HG02623 (cell line): ENCODE data around the gene SEPTIN10.
"Not testable (repeated sequence)": the region's sequence is repeated elsewhere in the genome, so short reads cannot be mapped to it uniquely, and the experiment has no call there.

Experiments
- ATAC-seq: cut with Tn5 transposase; IDR thresholded peaks from one replicate; pipeline ENCODE4 v1.9.1; 2021; ENCODE audit warnings: moderate library complexity; ENCODE audit not compliant: unreplicated experiment

Gene SEPTIN10

DNA sequence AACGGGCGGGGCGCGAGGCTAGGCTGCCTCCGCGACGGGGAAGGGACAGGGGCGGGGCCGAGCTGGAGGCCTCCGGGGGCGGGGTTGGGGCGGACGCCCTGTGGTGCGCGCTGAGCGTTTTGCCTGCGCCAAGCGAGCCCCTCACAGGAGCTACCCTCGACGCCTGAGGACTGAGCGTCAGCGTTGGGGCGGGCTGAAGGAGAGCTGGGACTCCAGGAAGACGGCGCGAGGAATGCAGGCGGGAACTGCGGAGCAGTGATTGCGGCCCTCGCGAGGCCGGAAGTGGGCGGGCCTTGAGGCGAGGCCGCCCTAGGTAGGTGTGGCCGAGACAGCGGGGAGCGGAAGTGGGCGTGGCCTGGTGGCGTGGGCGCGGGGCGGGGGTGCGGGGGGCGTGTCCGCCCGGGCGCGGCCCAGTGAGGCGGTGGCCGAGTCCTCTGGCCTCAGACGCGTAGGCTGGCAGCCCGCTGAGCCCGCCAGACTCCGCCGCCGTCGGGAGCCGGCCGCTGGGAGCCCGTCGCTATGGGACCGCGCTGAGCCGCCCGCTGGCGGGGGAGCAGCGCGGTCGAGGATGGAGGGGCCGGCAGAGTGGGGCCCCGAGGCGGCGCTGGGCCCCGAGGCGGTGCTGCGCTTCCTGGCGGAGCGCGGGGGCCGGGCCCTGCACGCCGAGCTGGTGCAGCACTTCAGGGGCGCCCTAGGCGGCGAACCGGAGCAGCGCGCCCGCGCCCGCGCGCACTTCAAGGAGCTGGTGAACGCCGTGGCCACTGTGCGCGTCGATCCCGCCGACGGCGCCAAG is at the start of gene SEPTIN10, which contains the start of gene SOWAHC:
Gene SEPTIN10, minus strand, starts transcription at position 45 of the 793 bp plus-strand sequence. CDS start 139 bp downstream, outside the sequence.
Gene SOWAHC, plus strand, starts transcription at position 443 of the 793 bp plus-strand sequence. Its CDS starts 126 bp downstream, at position 569.
- peak; percentile 65 for ATAC-seq

DNA sequence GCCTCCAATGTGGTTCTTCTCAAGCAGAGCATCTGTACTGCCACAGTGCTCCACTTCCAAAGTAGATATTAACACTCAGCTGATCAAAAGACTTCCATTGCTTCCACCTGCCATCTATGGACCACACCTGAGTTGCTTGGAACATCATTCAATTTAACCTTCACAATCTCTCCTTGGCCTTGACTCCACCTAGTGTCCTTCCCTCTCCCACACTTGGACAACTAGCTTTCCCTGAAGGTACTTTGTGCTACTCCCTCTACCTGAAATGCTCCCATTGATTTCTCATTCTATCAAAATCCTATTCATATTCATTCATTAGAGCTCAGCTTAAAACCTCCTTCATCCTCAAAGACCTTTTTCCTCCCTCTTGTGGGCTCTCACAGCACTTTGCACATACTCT is 49.1 kb upstream of the SEPTIN10 start:
- no peak for ATAC-seq

DNA sequence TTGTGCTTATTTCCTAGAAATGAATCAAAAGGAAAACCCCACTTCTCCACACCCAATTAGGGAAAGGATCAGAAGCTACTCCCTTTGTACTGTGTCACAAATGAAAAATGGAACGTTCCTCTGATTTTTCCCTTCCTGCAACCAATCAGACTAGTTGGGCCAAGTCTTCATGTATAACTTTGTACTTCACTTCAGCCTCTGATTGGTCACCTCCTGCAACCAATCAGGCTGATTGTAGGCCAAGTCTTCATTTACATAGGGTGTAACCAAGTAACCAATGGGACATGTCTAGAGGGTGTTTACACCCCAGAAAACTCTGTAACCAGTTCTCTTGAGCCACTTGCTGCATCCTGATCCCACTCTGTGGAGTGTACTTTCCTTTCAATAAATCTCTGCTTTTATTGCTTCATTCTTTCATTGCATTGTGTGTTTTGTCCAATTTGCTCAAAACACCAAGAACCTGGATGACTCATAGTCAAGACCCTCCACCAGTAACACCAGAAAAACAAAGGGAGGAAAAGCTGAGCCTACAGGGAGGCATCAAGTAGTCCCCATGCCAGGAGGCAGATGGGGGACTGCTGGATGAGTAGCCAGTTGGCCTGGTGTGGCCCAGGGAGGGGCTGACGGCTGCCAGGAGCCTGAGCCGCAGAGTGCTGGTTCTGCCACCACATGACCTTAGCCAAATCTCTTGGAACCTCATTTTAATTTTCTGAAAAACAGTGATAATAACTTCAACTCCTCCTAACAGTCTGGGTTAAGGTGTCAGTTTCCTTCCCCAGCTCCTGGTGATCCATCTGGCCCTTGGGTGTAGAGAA is 46.5 kb upstream of the SEPTIN10 start:
- no peak for ATAC-seq

DNA sequence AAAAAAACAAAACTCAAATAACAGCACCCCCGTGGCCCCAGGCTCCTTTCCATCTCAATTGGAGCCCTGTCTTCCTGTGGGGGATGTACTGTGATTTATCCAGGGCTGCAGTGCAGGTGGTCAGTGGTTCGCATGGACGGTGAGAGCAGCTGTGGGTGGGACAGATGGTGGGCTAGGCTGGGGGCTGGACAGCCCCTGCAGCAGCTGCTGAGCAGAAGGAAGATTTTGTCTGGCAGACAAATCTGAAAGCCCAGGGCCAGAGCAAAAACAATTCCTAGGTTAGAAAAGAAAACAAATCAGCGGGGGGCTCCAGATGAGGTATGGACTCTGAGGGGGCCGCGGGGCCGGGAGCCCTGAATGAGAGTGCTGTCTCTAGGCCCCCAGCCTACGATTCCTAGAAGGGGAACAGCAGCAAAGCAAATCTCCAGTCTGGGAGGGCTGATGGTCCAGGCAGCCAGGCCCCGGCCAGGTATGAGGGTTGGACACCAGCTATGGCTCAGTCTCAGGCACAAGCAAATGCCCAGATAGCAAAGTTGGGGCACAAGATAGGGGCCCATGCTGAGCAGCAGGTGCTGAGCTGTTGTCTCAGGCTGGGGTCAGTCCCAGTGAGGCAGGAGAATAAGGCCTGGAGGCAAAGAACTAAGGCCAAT is 45.8 kb upstream of the SEPTIN10 start:
- no peak for ATAC-seq

DNA sequence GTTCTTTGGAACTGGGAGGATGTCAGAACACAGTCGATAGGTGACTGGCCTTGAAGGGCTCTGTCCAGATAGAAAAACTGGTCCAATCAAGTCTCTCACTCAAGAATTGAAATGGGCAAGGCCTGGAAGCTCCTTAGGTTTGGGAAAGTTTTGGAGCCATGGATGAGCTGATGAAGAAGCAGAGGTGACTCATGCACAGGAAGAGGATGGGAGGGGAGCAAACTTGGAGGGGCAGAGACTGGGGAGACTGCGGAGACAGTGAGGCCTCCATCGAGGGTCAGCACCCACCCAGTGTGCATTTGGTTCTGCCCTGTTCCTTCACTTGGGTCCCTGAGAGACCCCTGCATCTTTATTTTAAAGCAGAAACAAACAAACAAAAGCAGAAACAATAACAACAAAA is 41.5 kb upstream of the SEPTIN10 start:
- no peak for ATAC-seq

DNA sequence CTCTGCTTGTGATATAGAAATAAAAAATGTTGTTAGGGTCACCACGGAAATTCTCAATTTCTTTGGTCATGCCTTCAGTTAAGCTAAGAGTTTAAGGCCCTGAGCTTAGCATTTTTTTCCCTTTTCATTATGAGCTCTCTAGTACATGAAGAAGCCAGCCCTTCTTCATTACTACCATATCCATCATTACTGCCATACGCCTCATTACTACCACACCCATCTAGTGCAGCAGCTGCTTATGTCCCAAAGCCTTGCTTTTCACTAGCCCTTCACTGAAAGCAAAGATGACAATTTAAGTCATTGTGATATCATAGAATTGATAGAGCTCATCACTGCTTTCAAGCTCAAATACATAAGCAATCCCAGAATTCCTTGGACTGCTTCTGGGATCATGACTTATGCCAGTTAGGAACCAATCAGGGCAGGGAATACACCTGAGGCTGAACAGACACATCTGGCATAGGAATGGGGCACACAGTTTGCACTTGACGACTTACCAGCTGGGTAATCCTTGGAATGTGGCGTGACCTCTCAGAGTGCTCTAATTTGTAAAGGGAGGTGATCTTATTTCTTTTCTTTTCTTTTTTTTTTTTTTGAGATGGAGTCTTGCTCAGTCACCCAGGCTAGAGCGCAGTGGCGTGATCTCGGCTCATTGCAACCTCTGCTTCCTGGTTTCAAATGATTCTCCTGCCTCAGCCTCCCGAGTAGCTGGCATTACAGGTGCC is 40.7 kb upstream of the SEPTIN10 start:
- ATAC-seq, result no peak

DNA sequence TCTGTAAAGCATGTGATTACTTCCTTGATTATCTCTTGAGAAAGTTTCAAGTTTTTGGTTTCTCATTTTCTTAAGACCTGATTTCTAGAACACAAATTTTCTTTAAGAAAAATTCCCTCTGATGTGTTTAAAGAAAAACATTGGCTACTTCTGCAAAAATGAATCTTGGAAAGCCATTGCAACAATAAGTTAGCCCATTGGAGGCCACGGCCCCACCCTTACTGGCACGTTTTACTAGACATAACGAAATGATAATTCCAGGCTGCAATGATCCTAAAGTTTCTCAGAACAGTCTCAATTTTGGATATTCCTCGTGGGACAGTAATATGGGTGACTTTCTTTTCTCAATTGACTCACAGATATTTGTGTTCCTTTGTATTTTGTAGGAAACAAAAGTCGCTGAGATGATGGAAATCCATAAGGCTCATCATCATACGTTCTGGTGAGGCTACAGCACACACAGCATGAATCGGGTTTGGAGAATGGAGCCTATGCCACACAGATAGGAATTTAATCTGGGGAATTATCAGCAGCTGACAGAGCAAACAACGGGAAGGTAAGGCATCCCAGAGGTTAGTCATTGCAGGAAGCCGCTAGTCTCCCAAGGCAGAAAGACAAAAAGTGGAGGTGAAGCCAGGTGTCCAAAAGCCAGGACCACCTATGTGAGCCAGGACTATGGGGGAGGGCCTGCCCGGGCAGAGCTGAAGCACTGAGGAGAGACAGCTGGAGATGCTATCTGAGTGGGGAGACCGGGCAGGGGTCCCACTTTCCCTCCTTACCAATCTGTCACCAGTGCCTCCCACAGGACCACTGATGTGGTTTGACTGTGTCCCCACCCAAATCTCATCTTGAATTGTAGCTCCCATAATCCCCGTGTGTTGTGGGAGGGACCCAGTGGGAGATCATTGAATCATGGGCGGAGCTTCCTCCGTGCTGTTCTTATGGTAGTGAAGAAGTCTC is 36.2 kb upstream of the SEPTIN10 start:
- ATAC-seq, result no peak

DNA sequence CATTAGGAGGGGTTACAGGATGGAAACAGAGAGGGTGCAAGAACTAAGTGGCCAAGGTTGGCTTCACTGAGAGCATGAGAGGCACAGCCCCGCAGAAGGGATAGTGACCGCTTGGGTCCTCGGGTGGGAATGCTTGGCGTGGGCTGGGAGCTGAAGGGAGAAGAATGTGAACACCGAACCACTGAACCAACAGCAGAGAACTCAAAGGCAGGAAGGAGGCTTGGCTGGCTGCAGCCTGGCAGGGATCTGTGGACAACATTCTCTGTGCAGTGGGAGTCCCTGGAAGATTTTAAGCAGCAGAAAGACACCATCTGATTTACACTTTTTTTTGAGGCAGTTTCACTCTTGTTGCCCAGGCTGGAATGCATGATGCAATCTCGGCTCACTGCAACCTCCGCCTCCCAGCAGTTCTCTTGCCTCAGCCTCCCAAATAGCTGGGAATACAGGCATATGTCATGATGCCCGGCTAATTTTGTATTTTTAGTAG is 34.3 kb upstream of the SEPTIN10 start:
- no peak for ATAC-seq

DNA sequence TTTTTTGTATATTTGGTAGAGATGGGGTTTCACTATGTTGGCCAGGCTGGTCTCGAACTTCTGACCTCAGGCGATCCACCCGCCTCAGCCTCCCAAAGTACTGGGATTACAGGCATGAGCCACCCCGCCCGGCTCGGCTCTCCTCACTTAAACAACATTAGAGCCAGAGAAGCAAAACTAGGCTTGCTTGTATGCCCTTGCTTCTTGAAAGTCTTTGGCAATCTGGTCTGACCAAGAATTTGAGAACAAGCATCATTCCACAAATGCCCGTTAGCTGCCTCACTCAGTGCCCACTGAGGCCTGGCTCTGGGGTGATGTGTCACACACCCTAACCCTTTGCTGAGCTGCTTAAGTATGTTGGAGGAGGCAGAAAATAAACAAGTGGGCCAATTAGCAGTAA is 33.9 kb upstream of the SEPTIN10 start:
- no peak for ATAC-seq

DNA sequence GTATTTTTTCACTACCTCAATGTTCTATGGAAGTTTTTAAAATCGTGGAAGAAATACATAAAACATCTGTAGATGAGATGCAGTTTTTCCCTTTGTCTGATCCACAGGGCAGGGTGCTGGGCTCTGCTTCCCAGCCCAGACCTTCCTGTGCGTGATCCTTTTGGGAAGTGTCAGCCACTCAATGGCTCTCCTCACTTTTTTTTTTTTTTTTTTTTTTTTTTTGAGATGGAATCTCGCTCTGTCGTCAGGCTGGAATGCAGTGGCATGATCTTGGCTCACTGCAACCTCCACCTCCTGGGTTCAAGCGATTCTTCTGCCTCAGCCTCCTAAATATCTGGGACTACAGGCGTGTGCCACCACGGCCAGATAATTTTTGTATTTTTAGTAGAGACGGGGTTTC is 33.2 kb upstream of the SEPTIN10 start:
- ATAC-seq, result no peak

DNA sequence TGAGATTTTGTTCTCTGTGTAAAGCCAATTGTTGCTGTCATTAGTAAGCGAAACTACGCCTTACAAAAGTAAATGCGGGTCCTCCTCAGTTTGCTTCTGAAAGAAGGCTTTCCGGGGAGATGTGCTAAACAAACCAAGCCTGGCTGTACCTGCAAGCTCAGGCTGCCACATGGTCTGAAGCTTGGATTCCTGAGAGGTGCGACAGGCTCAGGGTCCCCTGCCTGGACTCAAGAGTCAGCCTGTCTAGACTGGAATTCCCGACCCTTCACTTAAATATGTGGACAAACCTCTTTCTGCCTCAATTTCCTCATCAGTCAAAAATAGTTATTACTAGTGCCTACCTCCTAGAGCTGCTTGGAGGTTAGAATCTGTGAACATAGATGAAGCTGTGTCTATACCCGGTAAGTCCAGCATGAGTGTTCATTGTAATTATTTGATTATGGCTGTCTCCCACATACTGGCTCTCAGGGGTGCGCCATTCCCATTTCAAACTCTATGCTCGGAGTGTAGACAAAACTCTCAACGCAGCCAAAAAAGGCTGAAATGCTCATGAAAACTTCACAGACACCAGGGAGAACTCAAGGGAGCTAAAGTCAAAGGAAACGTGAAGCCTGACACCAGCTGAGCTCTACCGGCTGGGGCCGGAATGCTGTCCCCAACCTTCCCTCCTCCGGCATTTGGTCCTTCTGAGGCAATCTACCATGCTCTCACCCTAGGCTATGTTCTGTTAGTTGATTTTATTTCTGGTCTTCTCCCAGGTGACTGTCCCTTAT is 31.8 kb upstream of the SEPTIN10 start:
- ATAC-seq, result no peak

DNA sequence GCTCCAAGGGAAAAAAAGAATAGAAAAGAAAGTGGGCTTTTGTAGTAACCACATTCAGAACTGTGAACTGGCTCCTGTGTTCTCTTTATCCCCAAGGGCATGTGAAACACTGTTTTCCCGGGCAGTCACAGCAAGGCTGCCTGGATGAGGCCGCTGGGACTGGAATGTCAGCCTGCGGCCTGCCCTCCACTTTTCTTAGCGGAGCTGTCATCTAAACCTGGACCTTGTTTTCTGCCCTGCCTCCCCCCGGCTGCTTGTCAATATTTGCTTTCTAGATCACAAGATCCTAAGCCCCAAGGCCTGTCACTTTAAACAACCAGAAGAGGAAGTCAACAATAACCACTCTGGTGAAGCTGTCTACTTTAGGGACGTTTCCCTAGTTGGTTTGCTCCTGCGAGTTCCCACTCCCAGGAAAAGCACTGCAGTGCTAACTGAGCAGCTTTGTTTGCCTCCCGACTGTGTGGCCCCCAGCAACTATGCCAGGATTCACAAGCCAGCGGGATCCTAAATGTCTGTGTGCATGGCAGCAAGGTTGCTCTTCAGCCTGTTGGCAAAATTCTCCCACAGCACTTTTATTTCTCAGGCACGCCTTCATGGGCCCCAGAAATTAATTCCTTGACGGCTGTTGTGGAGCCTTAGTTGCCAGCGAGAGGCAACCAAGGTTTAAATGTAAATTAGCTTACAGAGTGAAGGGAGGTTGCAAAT is 31.0 kb upstream of the SEPTIN10 start:
- no peak for ATAC-seq

DNA sequence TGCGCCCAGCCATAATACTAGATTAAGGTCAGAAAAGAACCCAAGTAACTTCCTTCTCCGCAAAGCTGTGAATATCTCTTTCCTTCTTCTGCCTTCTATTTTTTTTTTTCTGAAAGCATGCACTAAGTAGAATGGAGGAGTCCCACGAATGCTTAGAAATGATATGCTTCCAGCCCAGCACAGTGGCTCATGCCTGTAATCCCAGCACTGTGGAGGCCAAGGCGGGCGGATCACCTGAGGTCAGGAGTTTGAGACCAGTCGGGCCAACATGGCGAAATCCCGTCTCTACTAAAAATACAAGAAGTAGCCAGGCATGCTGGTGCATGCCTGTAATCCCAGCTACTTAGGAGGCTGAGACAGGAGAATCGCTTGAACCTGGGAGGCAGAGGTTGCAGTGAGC is 26.2 kb upstream of the SEPTIN10 start:
- not testable (repeated sequence) for ATAC-seq

DNA sequence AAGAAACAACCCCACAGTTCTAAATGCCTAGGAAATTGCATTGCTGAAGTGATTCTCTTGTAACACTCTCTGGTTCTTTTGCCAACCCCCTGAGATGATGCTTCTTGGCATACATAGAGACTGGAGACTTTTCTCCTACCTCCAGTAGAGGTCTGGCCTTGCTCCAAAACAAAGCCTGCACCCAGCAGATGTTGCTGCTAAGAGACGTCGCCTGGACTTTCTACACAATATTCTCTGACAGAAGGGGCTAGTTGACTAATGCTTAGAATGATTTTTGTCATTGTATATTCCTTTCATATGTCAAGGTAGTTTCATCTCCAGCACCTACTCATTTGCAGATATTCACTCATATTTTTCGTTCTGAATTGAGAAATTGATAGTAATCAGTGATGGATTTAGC is 25.0 kb upstream of the SEPTIN10 start:
- ATAC-seq, result no peak

DNA sequence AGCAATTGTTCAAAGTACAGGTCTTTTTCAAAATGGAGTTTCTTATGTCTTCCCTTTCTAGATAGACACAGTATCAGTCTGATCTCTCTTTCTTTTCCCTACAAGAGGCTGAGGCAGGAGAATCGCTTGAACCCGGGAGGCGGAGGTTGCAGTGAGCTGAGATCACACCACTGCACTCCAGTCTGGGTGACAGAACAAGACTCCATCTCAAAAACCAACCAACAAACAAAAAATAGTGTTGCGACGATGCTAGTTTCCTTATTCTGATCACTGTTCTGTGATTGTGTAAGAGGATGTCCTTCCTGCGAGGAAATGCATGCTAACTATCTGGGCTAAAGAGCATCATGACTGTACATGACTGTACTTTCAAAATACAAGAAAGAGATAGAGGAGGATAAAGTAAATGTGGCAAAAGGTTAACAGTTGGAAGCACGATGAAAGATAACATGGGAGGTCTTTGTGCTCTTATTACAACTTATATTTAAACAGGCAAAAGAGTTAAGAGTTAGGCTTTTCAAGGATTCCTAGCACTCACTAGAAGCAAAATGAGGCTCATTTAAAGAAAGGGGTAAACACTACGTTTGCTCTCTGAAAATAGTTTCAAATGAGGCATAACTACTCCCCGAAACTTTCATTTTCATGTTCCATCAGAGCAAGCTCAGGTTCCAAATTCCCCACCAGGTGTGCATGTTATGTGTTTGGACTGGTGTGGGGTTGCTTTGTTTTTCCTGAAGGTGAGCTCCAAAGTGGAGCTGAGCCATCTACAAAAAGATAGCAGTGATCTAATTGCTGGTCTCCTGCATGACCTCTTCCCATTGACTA is 24.2 kb upstream of the SEPTIN10 start:
- peak; percentile 73 for ATAC-seq

DNA sequence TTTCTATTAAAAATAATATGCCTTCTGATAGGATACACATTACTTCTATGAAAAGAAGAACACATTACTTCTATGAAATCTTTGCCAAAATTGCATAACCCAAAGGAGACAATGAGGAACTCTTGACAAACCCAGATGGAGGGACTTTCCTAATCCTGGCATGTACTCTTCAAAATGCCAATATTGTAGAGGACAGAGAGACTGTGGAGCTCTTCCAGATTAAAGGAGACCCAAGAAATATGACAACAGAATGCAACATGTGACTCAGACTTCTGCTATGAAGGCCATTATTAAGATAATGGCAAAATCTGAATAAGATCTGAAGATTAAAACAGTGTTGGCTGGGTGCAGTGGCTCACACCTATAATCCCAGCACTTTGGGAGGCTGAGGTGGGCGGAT is 22.6 kb upstream of the SEPTIN10 start:
- ATAC-seq, result no peak
